Measurements from ENCODE around the gene DNAH9. TPM values are rescaled to one million over a fixed set of nuclear protein-coding genes. Genes with fewer than 3 reads are reported as not detected.

DNAH9 gene
- total and polyA plus RNA-seq, 2 donors (not counting 1 experiment from before 2014, with no cell fraction given), result not detected

DNA sequence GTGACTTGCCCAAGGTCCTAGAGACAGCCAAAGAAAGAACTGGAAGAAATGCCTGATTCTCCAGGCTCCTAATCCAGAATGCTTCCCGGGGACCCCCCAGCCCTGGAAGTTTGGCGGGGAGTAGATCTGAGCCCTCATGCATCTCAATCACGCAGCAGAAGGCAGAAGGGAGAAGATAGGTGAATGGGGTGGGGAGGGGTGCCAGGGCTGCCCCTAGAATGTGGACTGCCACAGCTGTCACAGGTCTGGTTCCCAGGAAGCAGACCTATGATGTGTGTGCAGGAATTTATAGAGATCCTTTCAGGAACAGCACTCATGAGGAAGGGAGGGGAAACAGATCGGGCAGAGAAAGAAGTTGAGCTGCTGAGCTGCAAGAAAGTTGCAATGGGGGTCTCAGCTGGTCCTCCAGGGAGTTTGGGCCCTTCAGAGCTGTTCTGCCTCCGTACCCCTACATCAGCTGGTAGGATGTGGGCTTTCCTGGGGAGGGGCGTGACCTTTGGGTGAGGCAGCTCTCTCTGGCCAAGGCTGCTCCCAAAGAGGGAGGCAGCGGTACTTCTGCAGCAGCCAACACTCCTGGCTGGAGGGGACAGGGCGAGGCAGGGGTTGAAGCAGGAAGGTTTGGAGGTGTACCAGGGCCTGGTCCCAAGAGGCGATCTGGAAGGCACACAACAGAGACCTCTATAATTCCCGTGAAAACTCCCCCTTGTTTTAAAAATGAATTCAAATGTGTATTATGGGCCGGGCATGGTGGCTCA is 43.4 kb downstream of the DNAH9 start:
- Histone ChIP-seq H3K9ac (ENCODE audit: low read length) (no peak overlapping the region), H4K20me1 (ENCODE audit: control insufficient read depth, insufficient read depth, low read length, poor library complexity, severe bottlenecking) (no peaks in the 10 kb centered on the region), H3K27me3 (replicated peaks in 1 of 4; ENCODE audit: control extremely low read depth in 1 of 4, control insufficient read depth in 3 of 4, insufficient read depth in 4 of 4, low read length in 3 of 4) (no peaks in the 10 kb centered on the region), H3K9me3 (ENCODE audit: control extremely low read depth in 1 of 3, control insufficient read depth in 2 of 3, insufficient read depth in 1 of 3, low read length in 2 of 3) (peaks cover 0 to 14% (median 0%) of the 10 kb centered on the region in 3 donors), H3K36me3 (replicated peaks in 1 of 2; ENCODE audit: control extremely low read depth in 1 of 2, control insufficient read depth in 1 of 2, extremely low read depth in 1 of 2, insufficient read depth in 2 of 2, low read length in 1 of 2) (no peaks in the 10 kb centered on the region), H3K4me3 (ENCODE audit: control extremely low read depth in 1 of 5, extremely low read depth in 1 of 5, insufficient read depth in 1 of 5, low read depth in 2 of 5, low read length in 4 of 5) (no peak overlapping the region), H2AFZ (ENCODE audit: insufficient read depth, low read depth, low read length, poor library complexity, severe bottlenecking) (no peak overlapping the region), H3K27ac (ENCODE audit: low read length in 2 of 2) (no peak overlapping the region), H3K79me2 (ENCODE audit: control insufficient read depth, insufficient read depth, low read length) (no peaks in the 10 kb centered on the region), H3K4me2 (replicated peaks; ENCODE audit: low read depth, low read length, poor library complexity, severe bottlenecking) (no peak overlapping the region), H3K4me1 (ENCODE audit: control insufficient read depth in 2 of 2, insufficient read depth in 2 of 2, low read length in 2 of 2) (no peaks in the 10 kb centered on the region)
- H3K4me1 Mint-ChIP-seq, result no peaks in the 10 kb centered on the region
- intact Hi-C loops (cut with micrococcal nuclease), result loop anchor here (5.0 kb wide), 1 partner anchor 764 kb away; no protein-coding TSS in a partner anchor
- WGBS (ENCODE audit: insufficient coverage), result 72% methylated on average over 7 of the region's 11 CpGs
- no peaks in the 10 kb centered on the region for H3K27me3 Mint-ChIP-seq
- CTCF ChIA-PET, result no interaction called here
- ATAC-seq (ENCODE audit: low read depth), result no peak
- TF ChIP-seq, protein P1, sequence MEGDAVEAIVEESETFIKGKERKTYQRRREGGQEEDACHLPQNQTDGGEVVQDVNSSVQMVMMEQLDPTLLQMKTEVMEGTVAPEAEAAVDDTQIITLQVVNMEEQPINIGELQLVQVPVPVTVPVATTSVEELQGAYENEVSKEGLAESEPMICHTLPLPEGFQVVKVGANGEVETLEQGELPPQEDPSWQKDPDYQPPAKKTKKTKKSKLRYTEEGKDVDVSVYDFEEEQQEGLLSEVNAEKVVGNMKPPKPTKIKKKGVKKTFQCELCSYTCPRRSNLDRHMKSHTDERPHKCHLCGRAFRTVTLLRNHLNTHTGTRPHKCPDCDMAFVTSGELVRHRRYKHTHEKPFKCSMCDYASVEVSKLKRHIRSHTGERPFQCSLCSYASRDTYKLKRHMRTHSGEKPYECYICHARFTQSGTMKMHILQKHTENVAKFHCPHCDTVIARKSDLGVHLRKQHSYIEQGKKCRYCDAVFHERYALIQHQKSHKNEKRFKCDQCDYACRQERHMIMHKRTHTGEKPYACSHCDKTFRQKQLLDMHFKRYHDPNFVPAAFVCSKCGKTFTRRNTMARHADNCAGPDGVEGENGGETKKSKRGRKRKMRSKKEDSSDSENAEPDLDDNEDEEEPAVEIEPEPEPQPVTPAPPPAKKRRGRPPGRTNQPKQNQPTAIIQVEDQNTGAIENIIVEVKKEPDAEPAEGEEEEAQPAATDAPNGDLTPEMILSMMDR (IDR thresholded peaks at IDR 0.05), result no peak
- TF ChIP-seq EZH2 (IDR thresholded peaks at IDR 0.05; ENCODE audit: borderline replicate concordance, insufficient read depth, low read depth, low read length, poor library complexity, severe bottlenecking), result no peak
- no peak overlapping the region for H3K27ac Mint-ChIP-seq
- POLR2A ChIA-PET, result no interaction called here
- peaks cover 3% of the 10 kb centered on the region for H3K9me3 Mint-ChIP-seq (ENCODE audit: insufficient read depth)
- H3K4me3 Mint-ChIP-seq, result no peak overlapping the region
- DNase-seq, result no peak

GRCh38 chr17:11642655-11643054 is 44.4 kb downstream of the DNAH9 start:
- Mint-ChIP-seq H3K4me3 (no peak overlapping the region), H3K9me3 (ENCODE audit: insufficient read depth) (peaks cover 3% of the 10 kb centered on the region), H3K27ac (no peak overlapping the region), H3K4me1 (no peaks in the 10 kb centered on the region), H3K27me3 (no peaks in the 10 kb centered on the region)
- CTCF ChIA-PET, result no interaction called here
- H3K79me2 ChIP-seq (ENCODE audit: control insufficient read depth, insufficient read depth, low read length), result no peaks in the 10 kb centered on the region
- no peaks in the 10 kb centered on the region for H4K20me1 ChIP-seq (ENCODE audit: control insufficient read depth, insufficient read depth, low read length, poor library complexity, severe bottlenecking)
- no peaks in the 10 kb centered on the region for H3K4me1 ChIP-seq (ENCODE audit: control insufficient read depth in 2 of 2, insufficient read depth in 2 of 2, low read length in 2 of 2)
- no peak overlapping the region for H3K4me3 ChIP-seq (ENCODE audit: control extremely low read depth in 1 of 5, extremely low read depth in 1 of 5, insufficient read depth in 1 of 5, low read depth in 2 of 5, low read length in 4 of 5)
- no peak for DNase-seq
- POLR2A ChIA-PET, result no interaction called here
- no peak overlapping the region for H3K4me2 ChIP-seq (replicated peaks; ENCODE audit: low read depth, low read length, poor library complexity, severe bottlenecking)
- no peaks in the 10 kb centered on the region for H3K36me3 ChIP-seq (replicated peaks in 1 of 2; ENCODE audit: control extremely low read depth in 1 of 2, control insufficient read depth in 1 of 2, extremely low read depth in 1 of 2, insufficient read depth in 2 of 2, low read length in 1 of 2)
- intact Hi-C loops (cut with micrococcal nuclease), result loop anchor here (5.0 kb wide), 1 partner anchor 765 kb away; no protein-coding TSS in a partner anchor
- H2AFZ ChIP-seq (ENCODE audit: insufficient read depth, low read depth, low read length, poor library complexity, severe bottlenecking), result no peak overlapping the region
- no peak for ATAC-seq (ENCODE audit: low read depth)
- 78% methylated on average over 9 of the region's 10 CpGs for WGBS (ENCODE audit: insufficient coverage)
- TF ChIP-seq EZH2 (IDR thresholded peaks at IDR 0.05; ENCODE audit: borderline replicate concordance, insufficient read depth, low read depth, low read length, poor library complexity, severe bottlenecking), result no peak
- TF ChIP-seq, protein P1 (IDR thresholded peaks at IDR 0.05), result no peak
- no peak overlapping the region for H3K9ac ChIP-seq (ENCODE audit: low read length)
- H3K9me3 ChIP-seq (ENCODE audit: control extremely low read depth in 1 of 3, control insufficient read depth in 2 of 3, insufficient read depth in 1 of 3, low read length in 2 of 3), result peaks cover 0 to 8% (median 0%) of the 10 kb centered on the region in 3 donors
- no peak overlapping the region for H3K27ac ChIP-seq (ENCODE audit: low read length in 2 of 2)
- H3K27me3 ChIP-seq (replicated peaks in 1 of 4; ENCODE audit: control extremely low read depth in 1 of 4, control insufficient read depth in 3 of 4, insufficient read depth in 4 of 4, low read length in 3 of 4), result no peaks in the 10 kb centered on the region
